Ramos (cell line): ENCODE measurements around the gene NUAK1.

Source experiments
- in situ Hi-C: fragments of 300-500 bp; cut with MboI; formaldehyde crosslinking; loops from one replicate; pipeline ENCODE4 v1.14.3; 2022; ENCODE audit warnings: low sequenced_read_pairs; ENCODE audit not compliant: unreplicated experiment

The NUAK1 gene

GRCh38 chr12:106133136-106134087, 5.3 kb downstream of the NUAK1 start:
- in situ Hi-C loops = loop anchor here (10.0 to 25.0 kb wide), 2 partner anchors 421 to 719 kb away; no protein-coding TSS in a partner anchor

GRCh38 chr12:106132175-106133135, 6.3 kb downstream of the NUAK1 start:
- in situ Hi-C loops = loop anchor here (10.0 to 25.0 kb wide), 2 partner anchors 420 to 718 kb away; no protein-coding TSS in a partner anchor

GRCh38 chr12:106131676-106132075, 7.1 kb downstream of the NUAK1 start:
- in situ Hi-C loops = loop anchor here (10.0 to 25.0 kb wide), 2 partner anchors 419 to 717 kb away; no protein-coding TSS in a partner anchor

- in situ Hi-C loops = loop anchor here (10.0 to 25.0 kb wide), 2 partner anchors 418 to 716 kb away; no protein-coding TSS in a partner anchor
Observed at GRCh38 chr12:106130474-106131113, 8.2 kb downstream of the NUAK1 start.

- in situ Hi-C loops = loop anchor here (25.0 kb wide), 1 partner anchor 416 kb away; no protein-coding TSS in a partner anchor
Observed at GRCh38 chr12:106128585-106129328, 10.0 kb downstream of the NUAK1 start.

- in situ Hi-C loops = loop anchor here (25.0 kb wide), 1 partner anchor 415 kb away; no protein-coding TSS in a partner anchor
Observed at GRCh38 chr12:106127338-106128126, 11.2 kb downstream of the NUAK1 start.

- in situ Hi-C loops = loop anchor here (25.0 kb wide), 1 partner anchor 414 kb away; no protein-coding TSS in a partner anchor
Observed at GRCh38 chr12:106126441-106127337, 12.1 kb downstream of the NUAK1 start.

GRCh38 chr12:106125351-106126095, 13.2 kb downstream of the NUAK1 start:
- in situ Hi-C loops = loop anchor here (25.0 kb wide), 1 partner anchor 413 kb away; no protein-coding TSS in a partner anchor

GRCh38 chr12:106123551-106124081, 15.1 kb downstream of the NUAK1 start:
- in situ Hi-C loops = no loop called here

- in situ Hi-C loops = no loop called here
Observed at GRCh38 chr12:106123110-106123509, 15.6 kb downstream of the NUAK1 start.

GRCh38 chr12:106122004-106122403, 16.8 kb downstream of the NUAK1 start:
- in situ Hi-C loops = no loop called here

- in situ Hi-C loops = no loop called here
Observed at GRCh38 chr12:106120519-106121105, 18.1 kb downstream of the NUAK1 start.

GRCh38 chr12:106119301-106119700, 19.5 kb downstream of the NUAK1 start:
- in situ Hi-C loops = no loop called here

- in situ Hi-C loops = no loop called here
Observed at GRCh38 chr12:106118381-106119130, 20.2 kb downstream of the NUAK1 start.

GRCh38 chr12:106115440-106115839, 23.3 kb downstream of the NUAK1 start:
- in situ Hi-C loops = no loop called here
